HL-60 (cell line): ENCODE results near the gene TBC1D1.

Experiments used
- DNase-seq, 2 experiments: peaks; one replicate each; pipeline ENCODE4 v3.0.0-alpha.2; 2010 to 2020; ENCODE audit warnings: low read depth in 1 of 2, low spot score in 1 of 2
- H3K27ac ChIP-seq: fragments of 250-450 bp; sonication (Bioruptor Pico); replicated peaks from 2 replicates; pipeline ENCODE4 v1.5.1; 2020; ENCODE audit warnings: mild to moderate bottlenecking, moderate library complexity
- H3K27me3 ChIP-seq: fragments of 250-450 bp; sonication (Bioruptor Pico); 2 replicates; pipeline ENCODE4 v1.5.1; 2021; ENCODE audit warnings: mild to moderate bottlenecking, moderate library complexity; ENCODE audit not compliant: insufficient read depth, poor library complexity, severe bottlenecking
- H3K4me3 ChIP-seq: replicated peaks from 2 replicates; pipeline ENCODE4 v1.5.1; 2011; ENCODE audit warnings: mild to moderate bottlenecking, control low read depth, low read length; ENCODE audit not compliant: insufficient read depth
- CTCF ChIP-seq: IDR thresholded peaks from one replicate; pipeline ENCODE4 v1.5.1; 2011; ENCODE audit warnings: low read length, control low read depth, inconsistent platforms; ENCODE audit not compliant: insufficient read depth
- GABPA ChIP-seq: IDR thresholded peaks from 2 replicates; pipeline ENCODE4 v1.6.1; 2012; ENCODE audit warnings: low read depth
- POLR2AphosphoS5 ChIP-seq: IDR thresholded peaks from 2 replicates; pipeline ENCODE4 v1.6.1; 2012; ENCODE audit warnings: low read depth
- REST ChIP-seq: IDR thresholded peaks from 2 replicates; pipeline ENCODE4 v1.6.1; 2012; ENCODE audit warnings: low read depth; ENCODE audit not compliant: insufficient replicate concordance
- SPI1 ChIP-seq: IDR thresholded peaks from 2 replicates; pipeline ENCODE4 v1.6.1; 2012; ENCODE audit warnings: low read depth, mild to moderate bottlenecking, borderline replicate concordance

Gene TBC1D1

GRCh38 chr4:38075370-38076152 is 184.7 kb downstream of the TBC1D1 start:
- DNase-seq = peak; percentile 89 to 91
- peak overlapping the region; percentile 21 for H3K4me3 ChIP-seq
- TF ChIP-seq POLR2AphosphoS5 (0 out of 2 replicates have a peak, but pooled peaks have one; percentile 28), CTCF (no peak), REST (no peak), SPI1 (peak; percentile 82), GABPA (no peak)
- no peaks in the 10 kb centered on the region for H3K27me3 ChIP-seq
- H3K27ac ChIP-seq = peak overlapping the region; percentile 74

DNA sequence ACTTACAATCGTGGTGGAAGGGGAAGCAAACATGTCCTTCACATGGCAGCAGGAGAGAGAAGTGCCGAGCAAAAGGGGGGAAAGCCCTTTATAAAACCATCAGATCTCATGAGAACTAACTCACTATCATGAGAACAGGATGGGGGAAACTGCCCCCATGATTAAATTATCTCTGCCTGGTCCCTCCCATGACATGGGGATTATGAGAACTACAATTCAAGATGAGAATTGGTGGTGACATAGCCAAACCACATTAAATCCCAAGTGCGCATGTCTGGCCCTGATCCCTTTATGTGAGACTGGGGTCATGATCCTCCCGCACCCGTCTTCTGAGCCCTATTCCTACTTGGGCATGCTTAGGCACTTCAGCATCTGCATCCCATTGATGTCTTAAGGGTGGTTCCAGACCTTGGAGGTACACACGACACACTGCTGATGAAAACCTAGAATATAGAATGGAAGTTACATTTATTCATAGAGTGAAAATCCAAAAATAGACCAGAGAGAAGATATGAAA is 185.3 kb downstream of the TBC1D1 start:
- H3K4me3 ChIP-seq = no peak overlapping the region
- H3K27ac ChIP-seq = peak overlapping the region; percentile 74
- TF ChIP-seq GABPA (no peak), SPI1 (no peak), POLR2AphosphoS5 (no peak), CTCF (no peak), REST (no peak)

DNA sequence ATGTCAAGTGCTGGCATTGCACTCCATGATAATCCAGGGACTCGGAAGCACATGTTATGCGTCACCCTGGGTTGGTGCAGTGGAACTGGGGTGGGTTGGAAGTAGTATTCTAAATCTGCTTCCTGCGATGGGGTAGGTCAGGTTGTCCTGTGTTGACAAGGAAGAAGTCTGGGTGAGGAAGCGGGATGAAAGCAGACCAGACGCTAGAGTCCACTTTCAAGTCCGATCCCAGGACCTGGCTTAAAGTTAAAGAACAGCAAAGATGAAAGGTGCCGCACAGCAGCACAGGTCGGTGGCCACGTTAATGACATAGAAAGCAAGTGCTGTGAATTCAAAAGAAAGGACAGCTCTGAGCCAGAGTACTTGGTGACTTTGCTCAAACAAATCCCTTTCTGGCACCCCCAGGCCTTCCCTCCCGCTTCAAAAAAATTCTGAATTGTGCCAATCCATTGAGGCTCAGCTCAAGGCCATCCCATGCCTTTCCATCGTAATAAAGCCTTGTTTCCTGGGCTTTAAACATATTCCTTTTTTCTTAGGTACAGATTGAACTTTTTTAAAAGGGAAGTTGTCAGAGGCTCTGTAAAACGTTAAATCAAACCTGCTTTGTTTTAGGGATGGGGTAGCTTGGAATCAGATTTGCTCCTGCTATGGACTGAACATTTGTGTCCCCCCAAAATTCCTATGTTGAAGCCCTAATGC is 187.1 kb downstream of the TBC1D1 start:
- H3K4me3 ChIP-seq = no peak overlapping the region
- no peaks in the 10 kb centered on the region for H3K27me3 ChIP-seq
- DNase-seq = no peak
- H3K27ac ChIP-seq = peak overlapping the region; percentile 52
- no peak for TF ChIP-seq CTCF
- TF ChIP-seq POLR2AphosphoS5 = no peak
- no peak for TF ChIP-seq REST
- TF ChIP-seq SPI1 = no peak
- TF ChIP-seq GABPA = no peak

More for the DNA sequence above, 185.3 kb downstream of the TBC1D1 start:
- DNase-seq = no peak
- H3K27me3 ChIP-seq = no peaks in the 10 kb centered on the region
